Ishikawa (cell line): ENCODE results near the gene CDC14C.

ENCODE experiments used
- CEBPB ChIP-seq: IDR thresholded peaks from 2 replicates; pipeline ENCODE4 v1.6.1; 2012
- CREB1 ChIP-seq: IDR thresholded peaks from 2 replicates; pipeline ENCODE4 v1.6.1; 2012; ENCODE audit warnings: low read depth
- EGR1 ChIP-seq: IDR thresholded peaks from 2 replicates; pipeline ENCODE4 v1.6.1; 2012
- EP300 ChIP-seq: IDR thresholded peaks from 2 replicates; pipeline ENCODE4 v1.6.1; 2012; ENCODE audit warnings: borderline replicate concordance
- NFIC ChIP-seq: IDR thresholded peaks from 2 replicates; pipeline ENCODE4 v1.6.1; 2012
- RAD21 ChIP-seq: IDR thresholded peaks from 2 replicates; pipeline ENCODE4 v1.6.1; 2012; ENCODE audit warnings: low read depth
- TAF1 ChIP-seq: IDR thresholded peaks from 2 replicates; pipeline ENCODE4 v1.6.1; 2012; ENCODE audit warnings: low read depth, mild to moderate bottlenecking
- TEAD4 ChIP-seq: IDR thresholded peaks from 2 replicates; pipeline ENCODE4 v1.6.1; 2012
- YY1 ChIP-seq: IDR thresholded peaks from 2 replicates; pipeline ENCODE4 v1.6.1; 2012; ENCODE audit warnings: low read depth
- ZBTB7A ChIP-seq: IDR thresholded peaks from 2 replicates; pipeline ENCODE4 v1.6.1; 2012; ENCODE audit warnings: low read depth
- TF ChIP-seq, protein P1 (sequence below): IDR thresholded peaks from 2 replicates; pipeline ENCODE4 v1.6.1; 2012; ENCODE audit warnings: low read depth, mild to moderate bottlenecking
- TF ChIP-seq, protein P2 (sequence below): IDR thresholded peaks from 2 replicates; pipeline ENCODE4 v1.6.1; 2012
- TF ChIP-seq, protein P3 (sequence below): IDR thresholded peaks from 2 replicates; pipeline ENCODE4 v1.6.1; 2012

DNA sequence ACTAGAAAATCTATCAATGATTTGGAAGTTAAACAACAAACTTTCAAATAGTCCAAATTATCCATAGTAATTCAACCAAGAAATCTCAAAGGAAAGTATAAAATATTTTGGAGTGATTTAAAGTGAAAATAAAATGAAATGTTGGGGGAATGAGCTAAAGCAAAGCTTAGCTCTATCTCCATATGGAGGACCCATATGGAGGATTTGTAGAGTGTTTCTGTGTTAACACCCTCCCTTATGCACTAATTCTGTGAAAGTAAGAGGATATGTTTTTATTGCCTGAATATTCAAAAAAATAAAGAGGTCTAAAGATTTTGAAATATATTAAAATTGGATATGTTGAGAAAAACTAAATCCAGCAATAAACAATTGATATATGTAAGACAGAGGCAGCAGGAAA is 31.6 kb downstream of the CDC14C start:
- TF ChIP-seq YY1 (no peak), RAD21 (no peak), TEAD4 (no peak), TAF1 (no peak), NFIC (no peak), CREB1 (no peak), EGR1 (no peak), EP300 (no peak), ZBTB7A (no peak), CEBPB (no peak)
- TF ChIP-seq, protein P1, sequence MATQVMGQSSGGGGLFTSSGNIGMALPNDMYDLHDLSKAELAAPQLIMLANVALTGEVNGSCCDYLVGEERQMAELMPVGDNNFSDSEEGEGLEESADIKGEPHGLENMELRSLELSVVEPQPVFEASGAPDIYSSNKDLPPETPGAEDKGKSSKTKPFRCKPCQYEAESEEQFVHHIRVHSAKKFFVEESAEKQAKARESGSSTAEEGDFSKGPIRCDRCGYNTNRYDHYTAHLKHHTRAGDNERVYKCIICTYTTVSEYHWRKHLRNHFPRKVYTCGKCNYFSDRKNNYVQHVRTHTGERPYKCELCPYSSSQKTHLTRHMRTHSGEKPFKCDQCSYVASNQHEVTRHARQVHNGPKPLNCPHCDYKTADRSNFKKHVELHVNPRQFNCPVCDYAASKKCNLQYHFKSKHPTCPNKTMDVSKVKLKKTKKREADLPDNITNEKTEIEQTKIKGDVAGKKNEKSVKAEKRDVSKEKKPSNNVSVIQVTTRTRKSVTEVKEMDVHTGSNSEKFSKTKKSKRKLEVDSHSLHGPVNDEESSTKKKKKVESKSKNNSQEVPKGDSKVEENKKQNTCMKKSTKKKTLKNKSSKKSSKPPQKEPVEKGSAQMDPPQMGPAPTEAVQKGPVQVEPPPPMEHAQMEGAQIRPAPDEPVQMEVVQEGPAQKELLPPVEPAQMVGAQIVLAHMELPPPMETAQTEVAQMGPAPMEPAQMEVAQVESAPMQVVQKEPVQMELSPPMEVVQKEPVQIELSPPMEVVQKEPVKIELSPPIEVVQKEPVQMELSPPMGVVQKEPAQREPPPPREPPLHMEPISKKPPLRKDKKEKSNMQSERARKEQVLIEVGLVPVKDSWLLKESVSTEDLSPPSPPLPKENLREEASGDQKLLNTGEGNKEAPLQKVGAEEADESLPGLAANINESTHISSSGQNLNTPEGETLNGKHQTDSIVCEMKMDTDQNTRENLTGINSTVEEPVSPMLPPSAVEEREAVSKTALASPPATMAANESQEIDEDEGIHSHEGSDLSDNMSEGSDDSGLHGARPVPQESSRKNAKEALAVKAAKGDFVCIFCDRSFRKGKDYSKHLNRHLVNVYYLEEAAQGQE, result no peak
- TF ChIP-seq, protein P2, sequence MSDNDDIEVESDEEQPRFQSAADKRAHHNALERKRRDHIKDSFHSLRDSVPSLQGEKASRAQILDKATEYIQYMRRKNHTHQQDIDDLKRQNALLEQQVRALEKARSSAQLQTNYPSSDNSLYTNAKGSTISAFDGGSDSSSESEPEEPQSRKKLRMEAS, result no peak
- TF ChIP-seq, protein P3, sequence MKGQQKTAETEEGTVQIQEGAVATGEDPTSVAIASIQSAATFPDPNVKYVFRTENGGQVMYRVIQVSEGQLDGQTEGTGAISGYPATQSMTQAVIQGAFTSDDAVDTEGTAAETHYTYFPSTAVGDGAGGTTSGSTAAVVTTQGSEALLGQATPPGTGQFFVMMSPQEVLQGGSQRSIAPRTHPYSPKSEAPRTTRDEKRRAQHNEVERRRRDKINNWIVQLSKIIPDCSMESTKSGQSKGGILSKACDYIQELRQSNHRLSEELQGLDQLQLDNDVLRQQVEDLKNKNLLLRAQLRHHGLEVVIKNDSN, result no peak
